WTC11 (cell line): ENCODE results near the gene DSG2. TPM values are rescaled to one million over a fixed set of nuclear protein-coding genes. Genes with fewer than 3 reads are reported as not detected.

ENCODE experiments used
- ATAC-seq: fragments of 200-7000 bp; cut with Tn5 transposase; 2 replicates; pipeline ENCODE4 v1.10.0; 2021; ENCODE audit warnings: mild to moderate bottlenecking, moderate library complexity
- CTCF ChIA-PET: fragments of 300-600 bp; sonication (Branson Sonifier 250); formaldehyde crosslinking; loops from one replicate; lab custom pipeline; 2021; ENCODE audit warnings: antibody characterized with exemption; lab: Charles Lee
- POLR2A ChIA-PET: fragments of 350-600 bp; sonication (Branson Sonifier 250); formaldehyde crosslinking; loops from one replicate; lab custom pipeline; 2021; ENCODE audit warnings: antibody characterized with exemption; lab: Charles Lee
- DNase-seq: peaks from one replicate; pipeline ENCODE4 v3.0.0; 2021; ENCODE audit warnings: low spot score
- H3K27ac Mint-ChIP-seq: 2 replicates; pipeline ENCODE4 v1.8.0; 2021; ENCODE audit warnings: mixed read lengths
- H3K27me3 Mint-ChIP-seq: 2 replicates; pipeline ENCODE4 v1.8.0; 2021; ENCODE audit warnings: low read depth, mild to moderate bottlenecking, moderate library complexity, mixed read lengths
- H3K36me3 Mint-ChIP-seq: 2 replicates; pipeline ENCODE4 v1.8.0; 2021; ENCODE audit warnings: mixed read lengths
- H3K4me1 Mint-ChIP-seq: 2 replicates; pipeline ENCODE4 v1.8.0; 2022; ENCODE audit warnings: mixed read lengths
- H3K4me3 Mint-ChIP-seq: 2 replicates; pipeline ENCODE4 v1.8.0; 2021; ENCODE audit warnings: mild to moderate bottlenecking, moderate library complexity, mixed read lengths
- H3K9me3 Mint-ChIP-seq: 2 replicates; pipeline ENCODE4 v1.8.0; 2021; ENCODE audit warnings: mixed read lengths
- AFF4 ChIP-seq: sonication (generic); formaldehyde crosslinking; IDR thresholded peaks from 2 replicates; pipeline ENCODE4 v1.8.1; 2023; ENCODE audit warnings: mild to moderate bottlenecking, missing genetic modification reagents, borderline replicate concordance
- E2F4 ChIP-seq: sonication (generic); formaldehyde crosslinking; IDR thresholded peaks from 2 replicates; pipeline ENCODE4 v1.8.1; 2022; ENCODE audit warnings: low read depth, mild to moderate bottlenecking, moderate library complexity, missing genetic modification reagents, borderline replicate concordance
- ELF4 ChIP-seq: sonication (generic); formaldehyde crosslinking; IDR thresholded peaks from 2 replicates; pipeline ENCODE4 v1.8.1; 2022; ENCODE audit warnings: low read depth, mild to moderate bottlenecking, moderate library complexity, missing genetic modification reagents
- EMX1 ChIP-seq: fragments of 250-450 bp; sonication (Bioruptor Pico); IDR thresholded peaks from 2 replicates; pipeline ENCODE4 v1.8.0; 2021; ENCODE audit warnings: mild to moderate bottlenecking
- ESRRA ChIP-seq: sonication (generic); formaldehyde crosslinking; IDR thresholded peaks from 2 replicates; pipeline ENCODE4 v1.8.1; 2022; ENCODE audit warnings: mild to moderate bottlenecking, missing genetic modification reagents, borderline replicate concordance
- GABPB1 ChIP-seq: sonication (generic); formaldehyde crosslinking; IDR thresholded peaks from 2 replicates; pipeline ENCODE4 v1.8.1; 2023; ENCODE audit warnings: mild to moderate bottlenecking, missing genetic modification reagents
- IRF1 ChIP-seq: sonication (generic); formaldehyde crosslinking; IDR thresholded peaks from 2 replicates; pipeline ENCODE4 v1.8.0; 2023; ENCODE audit warnings: missing genetic modification reagents
- JAZF1 ChIP-seq: fragments of 250-450 bp; sonication (Bioruptor Pico); IDR thresholded peaks from 2 replicates; pipeline ENCODE4 v1.9.0; 2021; ENCODE audit warnings: moderate library complexity, mild to moderate bottlenecking, inconsistent platforms
- MXD4 ChIP-seq: fragments of 250-450 bp; sonication (Bioruptor Pico); IDR thresholded peaks from 2 replicates; pipeline ENCODE4 v1.8.0; 2021; ENCODE audit warnings: mild to moderate bottlenecking, moderate library complexity, borderline replicate concordance
- MYBL2 ChIP-seq: sonication (generic); formaldehyde crosslinking; IDR thresholded peaks from 2 replicates; pipeline ENCODE4 v1.8.1; 2023; ENCODE audit warnings: mild to moderate bottlenecking, moderate library complexity, missing genetic modification reagents
- PRDM15 ChIP-seq: sonication (generic); formaldehyde crosslinking; IDR thresholded peaks from 2 replicates; pipeline ENCODE4 v1.8.0; 2022; ENCODE audit warnings: missing genetic modification reagents
- RELA ChIP-seq: sonication (generic); formaldehyde crosslinking; IDR thresholded peaks from 2 replicates; pipeline ENCODE4 v1.8.1; 2022; ENCODE audit warnings: missing genetic modification reagents, mild to moderate bottlenecking, borderline replicate concordance
- SMAD4 ChIP-seq: sonication (generic); formaldehyde crosslinking; IDR thresholded peaks from 2 replicates; pipeline ENCODE4 v1.8.0; 2022; ENCODE audit warnings: mild to moderate bottlenecking, missing genetic modification reagents
- TCF7 ChIP-seq: sonication (generic); formaldehyde crosslinking; IDR thresholded peaks from 2 replicates; pipeline ENCODE4 v1.8.0; 2022; ENCODE audit warnings: mild to moderate bottlenecking, low read depth, missing genetic modification reagents, moderate library complexity
- ZNF416 ChIP-seq: fragments of 250-450 bp; sonication (Bioruptor Pico); IDR thresholded peaks from 2 replicates; pipeline ENCODE4 v1.9.0; 2021; ENCODE audit warnings: mild to moderate bottlenecking, inconsistent platforms
- ZNF512 ChIP-seq: sonication (generic); formaldehyde crosslinking; IDR thresholded peaks from 2 replicates; pipeline ENCODE4 v1.8.1; 2022; ENCODE audit warnings: missing genetic modification reagents, borderline replicate concordance
- ZNF671 ChIP-seq: fragments of 250-450 bp; sonication (Bioruptor Pico); IDR thresholded peaks from 2 replicates; pipeline ENCODE4 v1.8.0; 2021; ENCODE audit warnings: mild to moderate bottlenecking
- total RNA-seq: library from RNA; stranded (reverse); gene quantifications from 3 replicates; pipeline ENCODE4 v1.2.3, GENCODE V29; 2021
- TF ChIP-seq, protein P1 (sequence below): sonication (generic); formaldehyde crosslinking; conservative IDR thresholded peaks from 2 replicates; pipeline ENCODE4 v1.8.1; 2022; ENCODE audit warnings: mild to moderate bottlenecking, missing genetic modification reagents
- TF ChIP-seq, protein P2 (sequence below): fragments of 250-450 bp; sonication (Bioruptor Pico); IDR thresholded peaks from 2 replicates; pipeline ENCODE4 v1.9.0; 2021; ENCODE audit warnings: moderate library complexity, mild to moderate bottlenecking, inconsistent platforms, borderline replicate concordance
- TF ChIP-seq, protein P3 (sequence below): sonication (generic); formaldehyde crosslinking; IDR thresholded peaks from 2 replicates; pipeline ENCODE4 v1.8.1; 2023; ENCODE audit warnings: mild to moderate bottlenecking, missing genetic modification reagents, moderate library complexity

Gene DSG2
- total RNA-seq, 1 experiment from 2014 or later = 113 TPM

- TF ChIP-seq AFF4 (CRISPR knock-in tag) (no peak), SMAD4 (CRISPR knock-in tag) (no peak), RELA (CRISPR knock-in tag) (no peak), MYBL2 (CRISPR knock-in tag) (no peak), ZNF416 (CRISPR knock-in tag) (no peak), ESRRA (CRISPR knock-in tag) (no peak), IRF1 (CRISPR knock-in tag) (no peak), ZNF512 (no peak)
- TF ChIP-seq, protein P1, sequence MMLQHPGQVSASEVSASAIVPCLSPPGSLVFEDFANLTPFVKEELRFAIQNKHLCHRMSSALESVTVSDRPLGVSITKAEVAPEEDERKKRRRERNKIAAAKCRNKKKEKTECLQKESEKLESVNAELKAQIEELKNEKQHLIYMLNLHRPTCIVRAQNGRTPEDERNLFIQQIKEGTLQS = no peak
Observed at GRCh38 chr18:31508781-31509180, 10.8 kb downstream of the DSG2 start (continued).

DNA sequence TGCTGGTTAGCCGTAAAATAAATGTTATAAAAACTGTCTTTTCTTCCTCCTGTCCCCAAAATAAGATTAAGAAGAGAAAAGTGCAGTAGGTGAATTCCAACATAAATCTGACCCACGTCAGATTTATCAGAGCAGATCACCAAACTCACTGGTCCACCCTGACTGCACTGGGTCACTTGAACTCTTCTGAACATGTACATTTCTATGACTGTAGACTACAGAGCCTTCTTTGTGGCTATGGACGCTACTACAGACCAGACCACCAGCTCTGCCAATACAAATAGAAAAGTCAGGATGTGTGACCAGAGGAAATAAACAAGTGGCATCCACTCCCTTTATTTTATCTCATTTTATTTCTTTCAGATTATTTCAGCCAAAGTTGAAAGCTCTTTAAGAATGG is 11.6 kb downstream of the DSG2 start:
- Mint-ChIP-seq H3K27ac (peak overlapping the region; percentile 46; the same call in 1 of the 2 replicates), H3K9me3 (peaks cover 10% of the 10 kb centered on the region), H3K27me3 (no peaks in the 10 kb centered on the region), H3K4me1 (peaks cover 32% of the 10 kb centered on the region), H3K4me3 (no peak overlapping the region), H3K36me3 (peaks cover 19% of the 10 kb centered on the region)
- ChIA-PET POLR2A (no interaction called here), CTCF (no interaction called here)
- ATAC-seq = no peak
- DNase-seq = no peak
- TF ChIP-seq TCF7 (no peak), JAZF1 (CRISPR knock-in tag) (no peak), PRDM15 (CRISPR knock-in tag) (no peak), E2F4 (no peak), ZNF671 (no peak), ELF4 (no peak), EMX1 (no peak), GABPB1 (CRISPR knock-in tag) (no peak), MXD4 (CRISPR knock-in tag) (no peak)
- TF ChIP-seq, protein P2, sequence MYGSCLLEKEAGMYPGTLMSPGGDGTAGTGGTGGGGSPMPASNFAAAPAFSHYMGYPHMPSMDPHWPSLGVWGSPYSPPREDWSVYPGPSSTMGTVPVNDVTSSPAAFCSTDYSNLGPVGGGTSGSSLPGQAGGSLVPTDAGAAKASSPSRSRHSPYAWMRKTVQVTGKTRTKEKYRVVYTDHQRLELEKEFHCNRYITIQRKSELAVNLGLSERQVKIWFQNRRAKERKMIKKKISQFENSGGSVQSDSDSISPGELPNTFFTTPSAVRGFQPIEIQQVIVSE = no peak
- TF ChIP-seq, protein P3, sequence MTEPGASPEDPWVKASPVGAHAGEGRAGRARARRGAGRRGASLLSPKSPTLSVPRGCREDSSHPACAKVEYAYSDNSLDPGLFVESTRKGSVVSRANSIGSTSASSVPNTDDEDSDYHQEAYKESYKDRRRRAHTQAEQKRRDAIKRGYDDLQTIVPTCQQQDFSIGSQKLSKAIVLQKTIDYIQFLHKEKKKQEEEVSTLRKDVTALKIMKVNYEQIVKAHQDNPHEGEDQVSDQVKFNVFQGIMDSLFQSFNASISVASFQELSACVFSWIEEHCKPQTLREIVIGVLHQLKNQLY (CRISPR knock-in tag) = no peak
- TF ChIP-seq, protein P1 = no peak
